ENCODE results near the gene C3orf18. TPM values are rescaled to one million over a fixed set of nuclear protein-coding genes. Genes with fewer than 3 reads are reported as not detected.

Gene C3orf18
- polyA plus RNA-seq (1.4 to 2.6 TPM (median 1.4 TPM) in 3 replicates), polyA minus RNA-seq (1.4 to 4.5 TPM (median 3.9 TPM) in 3 replicates)
- polyA plus RNA-seq (2011; ENCODE audit: low read depth) = 0.30 TPM
- polyA plus RNA-seq (2011; cell fraction: cytosol; rRNA removed) = 0.56 and 1.3 TPM in 2 replicates
- polyA plus RNA-seq (2011; cell fraction: nucleus; rRNA removed) = 2.2 and 2.8 TPM in 2 replicates
- 0.14 and 0.92 TPM in 2 replicates for polyA plus RNA-seq (2012; ENCODE audit: low replicate concordance)
- polyA minus RNA-seq (2011; cell fraction: cytosol; rRNA and poly(A)+ RNA removed) = not detected
- 0.32 and 0.93 TPM in 2 replicates for polyA minus RNA-seq (2011; cell fraction: nucleus; rRNA and poly(A)+ RNA removed)

DNA sequence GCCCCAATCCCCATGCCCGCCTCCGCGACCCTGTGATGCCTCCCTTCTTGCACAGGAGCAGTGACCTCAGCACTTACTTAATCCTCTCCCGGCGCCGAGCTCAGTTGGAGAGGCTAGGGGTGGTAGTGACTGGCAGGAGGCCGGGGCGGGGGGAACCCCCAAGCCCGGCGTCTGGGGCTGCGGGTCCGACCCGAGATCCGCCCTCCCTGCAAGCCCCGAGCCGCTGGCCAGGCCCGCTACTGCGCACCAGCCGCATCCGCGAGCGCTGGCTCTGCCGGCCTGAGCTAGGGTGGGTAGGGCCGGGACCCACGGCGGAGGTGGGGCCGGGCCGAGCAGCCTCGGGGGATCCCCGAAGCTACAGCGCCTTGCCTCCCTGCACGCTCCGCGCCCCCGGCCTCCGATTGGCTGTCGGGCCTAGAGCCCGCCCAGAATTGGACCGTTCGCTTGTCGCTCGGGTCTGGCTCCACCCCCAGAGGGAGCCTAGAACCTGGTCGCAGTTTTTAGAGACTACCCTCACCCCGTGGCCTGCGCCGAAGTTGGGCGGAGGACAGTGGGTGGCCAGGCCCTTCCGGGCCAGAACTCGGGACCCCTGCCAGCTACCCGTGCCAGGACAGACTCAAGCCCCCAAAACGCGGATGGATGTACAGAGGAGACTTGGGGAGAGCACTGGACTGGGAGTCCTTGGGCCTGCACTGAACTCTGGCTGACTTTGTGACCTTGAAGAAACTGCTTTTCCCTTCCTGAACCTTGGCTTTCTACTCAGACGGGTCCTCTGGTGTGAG lies at the start of gene C3orf18:
C3orf18 (minus strand) TSS at position 362 of the 782 bp plus-strand sequence. CDS start 2,048 bp downstream, outside the sequence.
- dilution Hi-C loops (cut with MboI; ENCODE audit: extremely low pct_ligation_motif_present, low sequenced_read_pairs) = no loop called here
- DNase-seq (ENCODE audit: low read depth, low spot score) (peak; percentile 52), FAIRE-seq (no peak)
- no peak within 1 kb of the TSS for H3K27ac ChIP-seq (ENCODE audit: control insufficient read depth, insufficient read depth, low read length)
- no peaks in the 10 kb centered on the region for H4K20me1 ChIP-seq (ENCODE audit: control insufficient read depth, extremely low read depth, insufficient read depth, low read length)
- no peaks in the 10 kb centered on the region for H3K9me1 ChIP-seq (ENCODE audit: control insufficient read depth, extremely low read depth, insufficient read depth, low read length)
- peak within 1 kb of the TSS; percentile 25 to 97 (median 51) for H3K4me3 ChIP-seq (ENCODE audit: control insufficient read depth in 2 of 3, extremely low read depth in 1 of 3, insufficient read depth in 2 of 3, low read depth in 1 of 3, low read length in 3 of 3)
- H3K27me3 ChIP-seq (ENCODE audit: control insufficient read depth, extremely low read depth, insufficient read depth, low read length) = no peaks in the 10 kb centered on the region
- TF ChIP-seq, protein P1, sequence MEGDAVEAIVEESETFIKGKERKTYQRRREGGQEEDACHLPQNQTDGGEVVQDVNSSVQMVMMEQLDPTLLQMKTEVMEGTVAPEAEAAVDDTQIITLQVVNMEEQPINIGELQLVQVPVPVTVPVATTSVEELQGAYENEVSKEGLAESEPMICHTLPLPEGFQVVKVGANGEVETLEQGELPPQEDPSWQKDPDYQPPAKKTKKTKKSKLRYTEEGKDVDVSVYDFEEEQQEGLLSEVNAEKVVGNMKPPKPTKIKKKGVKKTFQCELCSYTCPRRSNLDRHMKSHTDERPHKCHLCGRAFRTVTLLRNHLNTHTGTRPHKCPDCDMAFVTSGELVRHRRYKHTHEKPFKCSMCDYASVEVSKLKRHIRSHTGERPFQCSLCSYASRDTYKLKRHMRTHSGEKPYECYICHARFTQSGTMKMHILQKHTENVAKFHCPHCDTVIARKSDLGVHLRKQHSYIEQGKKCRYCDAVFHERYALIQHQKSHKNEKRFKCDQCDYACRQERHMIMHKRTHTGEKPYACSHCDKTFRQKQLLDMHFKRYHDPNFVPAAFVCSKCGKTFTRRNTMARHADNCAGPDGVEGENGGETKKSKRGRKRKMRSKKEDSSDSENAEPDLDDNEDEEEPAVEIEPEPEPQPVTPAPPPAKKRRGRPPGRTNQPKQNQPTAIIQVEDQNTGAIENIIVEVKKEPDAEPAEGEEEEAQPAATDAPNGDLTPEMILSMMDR (optimal IDR thresholded peaks at IDR 0.05 in 1 of 3, IDR thresholded peaks at IDR 0.05 in 1 of 3, conservative IDR thresholded peaks at IDR 0.05 in 1 of 3; ENCODE audit: extremely low read depth in 1 of 3, insufficient read depth in 2 of 3, low read length in 3 of 3) = no peak
- H2AFZ ChIP-seq (ENCODE audit: control insufficient read depth, low read length) = peak within 1 kb of the TSS; percentile 56
- H3K9ac ChIP-seq (ENCODE audit: control insufficient read depth, extremely low read depth, insufficient read depth, low read length) = no peak within 1 kb of the TSS
- H3K4me1 ChIP-seq (ENCODE audit: control insufficient read depth, extremely low read depth, insufficient read depth, low read length) = peaks cover 32% of the 10 kb centered on the region
- H3K79me2 ChIP-seq (ENCODE audit: control insufficient read depth, insufficient read depth, low read length) = peaks cover 7% of the 10 kb centered on the region
- peak within 1 kb of the TSS; percentile 85 for H3K4me2 ChIP-seq (ENCODE audit: control insufficient read depth, extremely low read depth, insufficient read depth, low read depth, low read length)
- peaks cover 3% of the 10 kb centered on the region in 2 experiments for H3K36me3 ChIP-seq (ENCODE audit: control insufficient read depth in 2 of 2, extremely low read depth in 1 of 2, insufficient read depth in 2 of 2, low read length in 2 of 2)
- H3K9me3 ChIP-seq (ENCODE audit: control insufficient read depth, low read depth, low read length) = no peaks in the 10 kb centered on the region

DNA sequence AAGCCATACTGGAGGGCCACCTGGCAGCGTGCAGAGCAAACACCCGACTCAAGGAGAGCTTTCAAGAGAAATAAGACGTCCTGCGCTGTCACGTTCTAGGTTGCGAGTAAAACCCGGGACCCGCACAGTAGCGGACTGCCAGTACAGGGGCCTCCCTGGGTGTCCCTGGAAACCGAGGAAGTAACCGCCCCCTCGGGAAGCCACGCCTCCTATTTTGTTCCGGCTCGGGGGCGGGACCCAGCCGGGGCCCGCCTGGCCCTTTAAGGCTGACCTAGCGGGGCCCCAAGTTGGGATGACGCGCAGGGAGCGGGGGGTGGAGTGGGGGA lies 49.2 kb upstream of the C3orf18 start:
- Histone ChIP-seq H3K4me2 (ENCODE audit: control insufficient read depth, extremely low read depth, insufficient read depth, low read depth, low read length) (peak overlapping the region; percentile 88), H3K79me2 (ENCODE audit: control insufficient read depth, insufficient read depth, low read length) (peaks cover 34% of the 10 kb centered on the region), H3K4me1 (ENCODE audit: control insufficient read depth, extremely low read depth, insufficient read depth, low read length) (peaks cover 26% of the 10 kb centered on the region), H3K27me3 (ENCODE audit: control insufficient read depth, extremely low read depth, insufficient read depth, low read length) (no peaks in the 10 kb centered on the region), H3K9ac (ENCODE audit: control insufficient read depth, extremely low read depth, insufficient read depth, low read length) (peak overlapping the region; percentile 43), H3K4me3 (ENCODE audit: control insufficient read depth in 2 of 3, extremely low read depth in 1 of 3, insufficient read depth in 2 of 3, low read depth in 1 of 3, low read length in 3 of 3) (peak overlapping the region; percentile 60 to 85 (median 76)), H2AFZ (ENCODE audit: control insufficient read depth, low read length) (peak overlapping the region; percentile 81), H4K20me1 (ENCODE audit: control insufficient read depth, extremely low read depth, insufficient read depth, low read length) (no peaks in the 10 kb centered on the region), H3K27ac (ENCODE audit: control insufficient read depth, insufficient read depth, low read length) (peak overlapping the region; percentile 28), H3K9me3 (ENCODE audit: control insufficient read depth, low read depth, low read length) (no peaks in the 10 kb centered on the region), H3K36me3 (ENCODE audit: control insufficient read depth in 2 of 2, extremely low read depth in 1 of 2, insufficient read depth in 2 of 2, low read length in 2 of 2) (peaks cover 7 to 11% of the 10 kb centered on the region in 2 experiments), H3K9me1 (ENCODE audit: control insufficient read depth, extremely low read depth, insufficient read depth, low read length) (no peaks in the 10 kb centered on the region)
- FAIRE-seq (no peak), DNase-seq (ENCODE audit: low read depth, low spot score) (no peak)
- TF ChIP-seq, protein P1 (optimal IDR thresholded peaks at IDR 0.05 in 1 of 3, IDR thresholded peaks at IDR 0.05 in 1 of 3, conservative IDR thresholded peaks at IDR 0.05 in 1 of 3; ENCODE audit: extremely low read depth in 1 of 3, insufficient read depth in 2 of 3, low read length in 3 of 3) = no peak
- TF ChIP-seq EZH2 (IDR thresholded peaks at IDR 0.05; ENCODE audit: low read length) = no peak
- dilution Hi-C loops (cut with MboI; ENCODE audit: extremely low pct_ligation_motif_present, low sequenced_read_pairs) = loop anchor here (25.0 kb wide), 1 partner anchor 771 kb away; the partner anchor contains the start of genes MANF and RBM15B

Data from keratinocyte (primary cell).